Urinary bladder (tissue), 4 donors: ENCODE data around the gene HTR4. TPM values are rescaled to one million over a fixed set of nuclear protein-coding genes. Genes with fewer than 3 reads are reported as not detected.
"Not testable (repeated sequence)": the region's sequence is repeated elsewhere in the genome, so short reads cannot be mapped to it uniquely, and the experiment has no call there.

Experiments
- DNase-seq: peaks from one replicate; pipeline ENCODE4 v3.0.0-alpha.2; 2015; ENCODE audit errors: extremely low spot score
- H3K27ac ChIP-seq: one replicate; pipeline ENCODE4 v1.5.1; 2013; ENCODE audit warnings: low read depth, mild to moderate bottlenecking, moderate library complexity
- H3K36me3 ChIP-seq: one replicate; pipeline ENCODE4 v1.6.1; 2013; ENCODE audit warnings: mild to moderate bottlenecking, moderate library complexity; ENCODE audit not compliant: insufficient read depth
- H3K4me1 ChIP-seq: one replicate; pipeline ENCODE4 v1.6.1; 2013; ENCODE audit warnings: mild to moderate bottlenecking, moderate library complexity; ENCODE audit not compliant: insufficient read depth
- H3K4me3 ChIP-seq: one replicate; pipeline ENCODE4 v1.5.1; 2013; ENCODE audit warnings: low read depth, low read length
- WGBS: extraction: QIAGEN DNeasy Blood & Tissue Kit; methylation state at CpG from one replicate; pipeline ENCODE4 v1.1.7; 2013; 5-methylcytosine and 5-hydroxymethylcytosine counted together
- polyA plus RNA-seq: library from polyadenylated mRNA; stranded (reverse); fragments of 200-250 nt; gene quantifications from one replicate; pipeline ENCODE4 v1.2.3, GENCODE V29; 2013
- total RNA-seq: library from RNA; depleted of rRNA; stranded (reverse); fragments of >200 nt; gene quantifications from one replicate; pipeline ENCODE4 v1.2.3, GENCODE V29; 2014
- donor health status: healthy with polysubstance abuse.
- donor health status: healthy.

HTR4 gene
- total and polyA plus RNA-seq, 2 donors = 0.06 to 0.26 TPM

- no peaks in the 10 kb centered on the region for H3K36me3 ChIP-seq
- H3K27ac ChIP-seq = no peak overlapping the region
- no peak for DNase-seq
- WGBS = 56% methylated on average over 22 of the region's 22 CpGs
- no peaks in the 10 kb centered on the region for H3K4me1 ChIP-seq
- no peak overlapping the region for H3K4me3 ChIP-seq
These were observed 171.4 kb downstream of the HTR4 start for GRCh38 chr5:148482697-148483462.

DNA sequence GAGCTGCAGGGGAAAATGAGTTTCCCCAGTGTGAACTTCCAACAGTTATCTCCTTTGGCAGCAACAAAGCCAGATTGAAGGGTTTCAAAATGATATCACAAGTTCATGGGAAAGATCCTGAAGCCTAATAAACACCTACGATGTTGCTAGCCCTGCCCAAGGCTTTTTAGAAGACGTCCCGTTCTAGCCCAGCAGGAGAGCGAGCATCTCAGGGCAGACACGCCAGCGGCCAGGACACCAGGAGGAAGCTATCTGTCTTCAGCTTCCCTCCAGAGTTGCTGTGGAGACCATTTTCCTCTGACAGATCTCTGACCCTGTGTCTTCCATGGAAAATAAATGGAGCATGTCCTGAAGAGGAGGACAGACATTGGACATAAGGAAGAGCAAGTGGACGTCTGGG, 172.1 kb downstream of the HTR4 start:
- H3K4me1 ChIP-seq = no peaks in the 10 kb centered on the region
- DNase-seq = no peak
- no peak overlapping the region for H3K27ac ChIP-seq
- H3K4me3 ChIP-seq = no peak overlapping the region
- WGBS = 58% methylated on average over 7 of the region's 7 CpGs
- no peaks in the 10 kb centered on the region for H3K36me3 ChIP-seq

DNA sequence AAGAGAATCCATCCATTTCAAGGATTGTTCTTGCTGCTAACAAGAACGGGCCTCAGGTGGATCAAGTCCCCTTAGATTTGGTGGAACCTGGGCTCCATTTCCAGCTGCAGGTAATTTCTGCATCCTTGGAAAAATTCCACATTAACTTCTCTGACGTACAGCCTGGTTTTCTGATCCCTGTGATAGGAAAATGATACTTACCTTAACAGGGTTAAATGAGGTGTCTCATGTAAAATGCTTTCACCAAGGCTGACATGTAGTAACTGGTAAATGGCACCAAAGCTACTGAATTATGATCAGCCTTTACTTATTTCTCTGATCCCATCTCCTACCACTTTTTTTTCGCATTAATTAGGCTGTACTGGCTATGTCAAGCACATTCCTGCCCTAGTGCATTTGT, 176.9 kb downstream of the HTR4 start:
- WGBS = 74% methylated on average over 3 of the region's 3 CpGs
- H3K4me1 ChIP-seq = no peaks in the 10 kb centered on the region
- no peak overlapping the region for H3K27ac ChIP-seq
- no peak for DNase-seq
- H3K36me3 ChIP-seq = no peaks in the 10 kb centered on the region
- no peak overlapping the region for H3K4me3 ChIP-seq

DNA sequence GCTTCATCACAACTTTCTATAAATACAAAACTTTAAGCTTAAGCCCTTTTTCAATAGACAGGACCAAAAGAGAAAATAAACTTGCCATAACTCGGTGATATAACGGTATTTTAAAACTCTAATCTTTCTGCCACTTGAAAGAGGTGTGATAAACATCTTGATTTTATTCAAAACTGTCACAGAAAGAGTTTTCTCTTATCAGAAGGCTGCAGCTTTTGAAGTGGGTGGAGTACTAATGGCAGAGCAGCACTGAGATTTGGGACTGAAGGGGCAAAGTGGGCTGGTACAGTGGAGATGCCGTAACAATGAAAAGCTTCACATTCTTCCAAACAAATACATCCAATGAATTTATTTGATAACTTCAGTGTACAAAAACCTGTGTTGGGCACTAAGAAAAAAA, 178.0 kb downstream of the HTR4 start:
- no peaks in the 10 kb centered on the region for H3K36me3 ChIP-seq
- WGBS = 55% methylated on average over 3 of the region's 3 CpGs
- DNase-seq = no peak
- no peaks in the 10 kb centered on the region for H3K4me1 ChIP-seq
- H3K27ac ChIP-seq = no peak overlapping the region
- no peak overlapping the region for H3K4me3 ChIP-seq

- Histone ChIP-seq H3K27ac (no peak overlapping the region), H3K36me3 (no peaks in the 10 kb centered on the region), H3K4me3 (no peak overlapping the region), H3K4me1 (no peaks in the 10 kb centered on the region)
- WGBS = 87% methylated on average over 8 of the region's 8 CpGs
- DNase-seq = no peak
These were observed 180.3 kb downstream of the HTR4 start for GRCh38 chr5:148474025-148474511.

DNA sequence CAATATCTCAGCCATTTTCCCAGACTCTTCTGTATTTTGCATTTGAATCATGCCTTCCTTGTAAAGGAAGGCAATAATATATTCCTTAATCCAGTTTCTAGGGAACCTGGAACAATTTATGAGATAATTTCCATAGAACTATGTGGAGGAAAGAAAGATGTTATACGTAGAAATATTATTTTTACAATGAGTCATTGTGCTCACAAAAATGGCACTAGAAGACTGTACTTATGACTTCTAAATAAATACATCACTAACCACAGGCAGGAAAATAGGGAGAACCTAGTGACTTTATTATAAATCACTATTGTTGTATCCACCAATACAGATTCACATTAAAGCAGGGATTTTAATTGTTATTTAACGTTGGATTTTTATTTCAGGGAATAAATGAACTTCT, 182.9 kb downstream of the HTR4 start:
- Histone ChIP-seq H3K36me3 (no peaks in the 10 kb centered on the region), H3K27ac (no peak overlapping the region), H3K4me3 (no peak overlapping the region), H3K4me1 (no peaks in the 10 kb centered on the region)
- 83% methylated on average over 2 of the region's 2 CpGs for WGBS
- no peak for DNase-seq

GRCh38 chr5:148469501-148469935, 184.8 kb downstream of the HTR4 start:
- H3K36me3 ChIP-seq = no peaks in the 10 kb centered on the region
- no peak overlapping the region for H3K4me3 ChIP-seq
- H3K27ac ChIP-seq = no peak overlapping the region
- no peaks in the 10 kb centered on the region for H3K4me1 ChIP-seq
- DNase-seq = no peak
- 40% methylated on average over 4 of the region's 4 CpGs for WGBS

GRCh38 chr5:148468746-148469145, 185.6 kb downstream of the HTR4 start:
- 52% methylated on average over 5 of the region's 5 CpGs for WGBS
- DNase-seq, H3K27ac ChIP-seq, H3K4me3 ChIP-seq, H3K36me3 ChIP-seq, H3K4me1 ChIP-seq: not testable (repeated sequence)

DNA sequence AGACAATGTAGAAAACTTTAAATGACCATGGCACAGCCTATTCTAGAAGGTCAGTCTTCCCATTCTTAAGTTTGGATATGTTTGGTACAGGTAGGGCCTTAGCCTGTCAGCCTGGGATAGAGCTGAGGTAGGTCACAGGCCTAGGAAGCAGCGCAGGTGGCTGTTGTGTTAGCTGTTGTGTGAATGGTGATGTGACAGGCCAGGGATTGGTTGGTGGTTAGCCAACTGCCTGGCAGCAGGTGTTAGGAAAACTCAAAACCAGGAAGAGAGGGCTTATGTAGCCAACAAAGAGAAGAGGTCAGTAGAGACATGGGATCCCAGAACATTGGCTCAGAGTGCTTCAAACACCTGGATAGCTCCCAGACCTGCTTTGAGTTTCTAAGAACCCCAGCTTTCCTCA, 186.4 kb downstream of the HTR4 start:
- H3K4me1 ChIP-seq = no peaks in the 10 kb centered on the region
- DNase-seq = no peak
- WGBS = 94% methylated on average over 1 of the region's 1 CpG
- no peak overlapping the region for H3K4me3 ChIP-seq
- no peaks in the 10 kb centered on the region for H3K36me3 ChIP-seq
- no peak overlapping the region for H3K27ac ChIP-seq

DNA sequence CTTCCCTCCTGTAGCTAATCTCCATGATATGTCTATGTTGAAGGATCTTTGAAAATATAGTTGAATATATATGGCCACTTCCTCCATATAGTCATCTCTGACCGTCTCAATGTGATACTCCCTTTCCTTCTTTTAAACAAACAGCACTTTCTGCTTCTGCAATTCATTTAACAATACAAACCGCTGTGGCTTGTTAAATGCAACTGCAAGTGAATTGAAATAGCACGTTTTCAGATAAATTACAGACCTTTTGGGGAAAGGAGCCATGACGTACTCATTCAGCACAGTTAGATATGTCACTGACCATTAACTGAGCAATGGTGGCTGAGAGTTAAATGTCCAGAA, 188.1 kb downstream of the HTR4 start:
- 66% methylated on average over 4 of the region's 4 CpGs for WGBS
- Histone ChIP-seq H3K4me1 (no peaks in the 10 kb centered on the region), H3K36me3 (no peaks in the 10 kb centered on the region), H3K4me3 (no peak overlapping the region), H3K27ac (no peak overlapping the region)
- no peak for DNase-seq

- H3K4me3 ChIP-seq = no peak overlapping the region
- no peaks in the 10 kb centered on the region for H3K4me1 ChIP-seq
- 34% methylated on average over 4 of the region's 4 CpGs for WGBS
- no peaks in the 10 kb centered on the region for H3K36me3 ChIP-seq
- peak overlapping the region; percentile 10 for H3K27ac ChIP-seq
- DNase-seq = no peak
These were observed 188.7 kb downstream of the HTR4 start for GRCh38 chr5:148465381-148466235.

DNA sequence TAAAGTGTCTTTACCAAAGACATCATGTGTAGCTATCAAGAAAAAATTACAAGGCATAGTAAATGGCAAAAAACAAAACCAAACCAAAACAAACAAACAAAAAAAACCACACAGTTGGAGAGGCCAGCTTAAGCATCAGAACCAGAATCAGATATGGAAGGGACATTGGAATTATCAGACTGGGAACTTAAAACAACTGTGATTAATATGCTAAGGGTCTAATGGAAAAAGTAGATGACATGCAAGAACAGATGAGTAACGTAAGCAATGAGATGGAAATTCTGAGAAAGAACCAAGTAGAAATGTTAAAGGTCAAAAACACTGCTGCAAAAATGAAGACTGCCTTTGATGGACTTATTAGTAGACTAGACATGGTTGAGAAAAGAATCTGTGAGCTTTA, 194.7 kb downstream of the HTR4 start:
- Histone ChIP-seq H3K36me3 (no peaks in the 10 kb centered on the region), H3K4me1 (no peaks in the 10 kb centered on the region), H3K27ac (no peak overlapping the region), H3K4me3 (no peak overlapping the region)
- 77% methylated on average over 1 of the region's 1 CpG for WGBS
- no peak for DNase-seq

- 79% methylated on average over 3 of the region's 3 CpGs for WGBS
- no peaks in the 10 kb centered on the region for H3K36me3 ChIP-seq
- no peak overlapping the region for H3K4me3 ChIP-seq
- no peak for DNase-seq
- no peaks in the 10 kb centered on the region for H3K4me1 ChIP-seq
- no peak overlapping the region for H3K27ac ChIP-seq
These were observed 196.1 kb downstream of the HTR4 start for GRCh38 chr5:148458036-148458888.
